ENCODE data around the gene PLAU. TPM values are rescaled to one million over a fixed set of nuclear protein-coding genes. Genes with fewer than 3 reads are reported as not detected.

PLAU gene
- polyA plus RNA-seq, 2 of the 4 experiments (the other 2 are of a cell fraction): 75.8 to 82.6 TPM

- no peak overlapping the region for H3K27ac ChIP-seq
- no peak for FAIRE-seq
- TF ChIP-seq FOSB (CRISPR knock-in tag; IDR thresholded peaks at IDR 0.05) (no peak), GATA3 (IDR thresholded peaks at IDR 0.05; ENCODE audit: borderline replicate concordance) (no peak), SREBF2 (IDR thresholded peaks at IDR 0.05) (no peak)
- no peak for ATAC-seq
- no peak for DNase-seq (ENCODE audit: low read depth in 1 of 2, low spot score in 1 of 2)
- no peak overlapping the region for H3K4me3 ChIP-seq
- no peaks in the 10 kb centered on the region for H3K4me1 ChIP-seq
- 95% methylated on average over 4 of the region's 4 CpGs for WGBS (ENCODE audit: missing lambda C conversion rate)
- POLR2A ChIA-PET: no interaction called here
- H3K9me3 ChIP-seq: no peaks in the 10 kb centered on the region
- H3K4me2 ChIP-seq: no peak overlapping the region
- CTCF ChIA-PET: interaction anchor here (6.2 to 32.3 kb wide), 3 partner anchors 15 to 76 kb away, joined by 32 to 565 read pairs (median 191); partner anchors contain the start of gene CAMK2G
Measured at GRCh38 chr10:73864229-73864628, 46.7 kb upstream of the PLAU start.

GRCh38 chr10:73865107-73865458 is 45.8 kb upstream of the PLAU start:
- Histone ChIP-seq H3K9me3 (no peaks in the 10 kb centered on the region), H3K4me1 (no peaks in the 10 kb centered on the region), H3K4me2 (no peak overlapping the region), H3K27ac (no peak overlapping the region), H3K4me3 (no peak overlapping the region)
- ATAC-seq (no peak), FAIRE-seq (no peak), DNase-seq (ENCODE audit: low read depth in 1 of 2, low spot score in 1 of 2) (no peak)
- CTCF ChIA-PET: interaction anchor here (6.2 to 32.3 kb wide), 3 partner anchors 16 to 76 kb away, joined by 32 to 565 read pairs (median 191); partner anchors contain the start of gene CAMK2G
- no peak for TF ChIP-seq RAD21 (conservative IDR thresholded peaks at IDR 0.05 in 1 of 2, IDR thresholded peaks at IDR 0.05 in 1 of 2)
- TF ChIP-seq ELK1 (IDR thresholded peaks at IDR 0.05; ENCODE audit: low read depth, low read length): no peak
- no peak for TF ChIP-seq BCL3 (IDR thresholded peaks at IDR 0.05)
- TF ChIP-seq HDAC2 (IDR thresholded peaks at IDR 0.05): no peak
- 94% methylated on average over 8 of the region's 8 CpGs for WGBS (ENCODE audit: missing lambda C conversion rate)
- POLR2A ChIA-PET: no interaction called here

- 93% methylated on average over 10 of the region's 11 CpGs for WGBS (ENCODE audit: missing lambda C conversion rate)
- DNase-seq (ENCODE audit: low read depth in 1 of 2, low spot score in 1 of 2) (no peak), ATAC-seq (no peak), FAIRE-seq (no peak)
- H3K9me3 ChIP-seq: no peaks in the 10 kb centered on the region
- no peak overlapping the region for H3K27ac ChIP-seq
- H3K4me1 ChIP-seq: no peaks in the 10 kb centered on the region
- TF ChIP-seq MAFK (IDR thresholded peaks at IDR 0.05; ENCODE audit: partially characterized antibody): no peak
- no peak for TF ChIP-seq ATOH8 (CRISPR knock-in tag; IDR thresholded peaks at IDR 0.05; ENCODE audit: low read depth)
- no peak for TF ChIP-seq POLR2A (IDR thresholded peaks at IDR 0.05; ENCODE audit: low read length)
- no peak for TF ChIP-seq TFCP2L1 (CRISPR knock-in tag; IDR thresholded peaks at IDR 0.05)
- TF ChIP-seq GATA3 (IDR thresholded peaks at IDR 0.05; ENCODE audit: borderline replicate concordance): no peak
- TF ChIP-seq HOXB5 (CRISPR knock-in tag; IDR thresholded peaks at IDR 0.05): no peak
- TF ChIP-seq RCOR1 (IDR thresholded peaks at IDR 0.05; ENCODE audit: low read depth, low read length): no peak
- TF ChIP-seq ZSCAN20 (CRISPR knock-in tag; IDR thresholded peaks at IDR 0.05): no peak
- TF ChIP-seq HES2 (IDR thresholded peaks at IDR 0.05): no peak
- TF ChIP-seq RAD21 (conservative IDR thresholded peaks at IDR 0.05 in 1 of 2, IDR thresholded peaks at IDR 0.05 in 1 of 2): no peak
- no peak for TF ChIP-seq E2F6 (IDR thresholded peaks at IDR 0.05; ENCODE audit: borderline replicate concordance, low read depth)
- TF ChIP-seq RNF2 (IDR thresholded peaks at IDR 0.05; ENCODE audit: borderline replicate concordance, low read depth): no peak
- TF ChIP-seq REST (IDR thresholded peaks at IDR 0.05): no peak
- no peak for TF ChIP-seq KDM5A (IDR thresholded peaks at IDR 0.05)
- ChIA-PET POLR2A (no interaction called here), CTCF (interaction anchor here (0.8 to 32.3 kb wide), 4 partner anchors 16 to 169 kb away, joined by 3 to 565 read pairs (median 112); partner anchors contain the start of gene CAMK2G)
- no peak overlapping the region for H3K4me3 ChIP-seq
- H3K4me2 ChIP-seq: no peak overlapping the region
Measured at GRCh38 chr10:73865459-73866442, 45.2 kb upstream of the PLAU start.

Measured in A549 (cell line).